Gastroesophageal sphincter (tissue), 3 donors: ENCODE measurements around the gene HECW1.

ENCODE experiments used
- POLR2A ChIP-seq, 2 donors: fragments of 450-650 bp; IDR thresholded peaks; one replicate each; pipeline ENCODE4 v1.6.1; 2017; ENCODE audit warnings: antibody characterized with exemption in 2 of 2, mild to moderate bottlenecking in 2 of 2, moderate library complexity in 1 of 2
- POLR2AphosphoS5 ChIP-seq: sonication (generic); formaldehyde crosslinking; IDR thresholded peaks from one replicate; pipeline ENCODE4 v1.6.1; 2017; ENCODE audit warnings: antibody characterized with exemption
- TF ChIP-seq, protein P1 (sequence below), 4 experiments: fragments of 200-600 bp in 2 of 4; fragments of 450-650 bp in 2 of 4; sonication (generic) in 1 of 4; IDR thresholded peaks; one replicate each; pipeline ENCODE4 v1.5.1; 2017 to 2019; ENCODE audit warnings: antibody characterized with exemption in 4 of 4, mild to moderate bottlenecking in 2 of 4, moderate library complexity in 2 of 4

DNA sequence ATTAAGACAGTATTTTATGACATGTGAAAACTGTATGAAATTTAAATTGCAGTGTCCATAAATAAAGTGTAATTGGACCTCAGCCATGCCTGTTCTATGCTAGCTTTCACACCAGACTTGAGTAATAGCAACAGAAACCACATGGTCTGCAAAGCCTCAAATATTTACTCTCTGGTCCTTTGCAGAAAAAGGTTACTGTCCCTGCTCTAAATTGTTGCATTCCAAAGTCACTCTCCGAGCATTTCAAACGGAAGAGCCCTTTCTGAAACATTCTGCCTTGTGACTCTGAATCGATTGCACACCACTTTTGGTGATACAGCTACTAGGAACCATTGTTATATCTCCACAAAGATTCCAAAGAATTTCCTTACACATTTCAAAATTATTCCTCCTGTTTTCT, 389.4 kb downstream of the HECW1 start:
- no peak for TF ChIP-seq POLR2AphosphoS5
- TF ChIP-seq, protein P1, sequence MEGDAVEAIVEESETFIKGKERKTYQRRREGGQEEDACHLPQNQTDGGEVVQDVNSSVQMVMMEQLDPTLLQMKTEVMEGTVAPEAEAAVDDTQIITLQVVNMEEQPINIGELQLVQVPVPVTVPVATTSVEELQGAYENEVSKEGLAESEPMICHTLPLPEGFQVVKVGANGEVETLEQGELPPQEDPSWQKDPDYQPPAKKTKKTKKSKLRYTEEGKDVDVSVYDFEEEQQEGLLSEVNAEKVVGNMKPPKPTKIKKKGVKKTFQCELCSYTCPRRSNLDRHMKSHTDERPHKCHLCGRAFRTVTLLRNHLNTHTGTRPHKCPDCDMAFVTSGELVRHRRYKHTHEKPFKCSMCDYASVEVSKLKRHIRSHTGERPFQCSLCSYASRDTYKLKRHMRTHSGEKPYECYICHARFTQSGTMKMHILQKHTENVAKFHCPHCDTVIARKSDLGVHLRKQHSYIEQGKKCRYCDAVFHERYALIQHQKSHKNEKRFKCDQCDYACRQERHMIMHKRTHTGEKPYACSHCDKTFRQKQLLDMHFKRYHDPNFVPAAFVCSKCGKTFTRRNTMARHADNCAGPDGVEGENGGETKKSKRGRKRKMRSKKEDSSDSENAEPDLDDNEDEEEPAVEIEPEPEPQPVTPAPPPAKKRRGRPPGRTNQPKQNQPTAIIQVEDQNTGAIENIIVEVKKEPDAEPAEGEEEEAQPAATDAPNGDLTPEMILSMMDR (IDR thresholded peaks at IDR 0.05), result no peak
- no peak for TF ChIP-seq POLR2A (IDR thresholded peaks at IDR 0.05)
